Endothelial cell of umbilical vein (primary cell): ENCODE measurements around the gene KRT10. TPM values are rescaled to one million over a fixed set of nuclear protein-coding genes. Genes with fewer than 3 reads are reported as not detected.

Experiments used
- BruUV-seq: library from RNA; stranded (reverse); fragments of 400-500 nt; replicated peaks from 2 replicates; lab custom pipeline; 2021; lab: Mats Ljungman, UMichigan
- CTCF ChIA-PET: fragments of 300-600, 350-600 bp; sonication (Branson Sonifier 250); formaldehyde crosslinking; loops from one replicate; lab custom pipeline; 2021; ENCODE audit warnings: antibody characterized with exemption, inconsistent platforms; lab: Charles Lee
- POLR2A ChIA-PET: fragments of 300-600, 350-600 bp; sonication (Branson Sonifier 250); formaldehyde crosslinking; loops from one replicate; lab custom pipeline; 2021; ENCODE audit warnings: antibody characterized with exemption, inconsistent platforms; lab: Charles Lee
- DNase-seq: peaks from one replicate; pipeline ENCODE4 v3.0.0-alpha.2; 2011; ENCODE audit warnings: low read depth, low spot score
- FAIRE-seq: peaks from 2 replicates; lab custom pipeline; 2011; peaks lifted over from hg19 to GRCh38; lab: Jason Lieb, UNC
- H2AFZ ChIP-seq: 2 replicates; pipeline ENCODE4 v1.6.0; 2012; ENCODE audit warnings: low read depth, low read length, control low read depth, inconsistent platforms
- H3K27ac ChIP-seq: 2 replicates; pipeline ENCODE4 v1.5.1; 2011; ENCODE audit warnings: low read depth, mild to moderate bottlenecking, control low read depth, low read length, moderate library complexity; ENCODE audit not compliant: insufficient read depth
- H3K27me3 ChIP-seq, 2 experiments: 2 replicates each; pipeline versions ENCODE4 v1.6.0 to v1.6.1; 2011; ENCODE audit warnings: low read length in 2 of 2, mixed read lengths in 1 of 2; ENCODE audit not compliant: control insufficient read depth in 2 of 2, insufficient read depth in 2 of 2
- H3K36me3 ChIP-seq, 2 experiments: 2 replicates in 1 of 2; 3 replicates in 1 of 2; pipeline ENCODE4 v1.5.1; 2011; ENCODE audit warnings: low read length in 2 of 2, mild to moderate bottlenecking in 1 of 2, moderate library complexity in 1 of 2; ENCODE audit not compliant: control insufficient read depth in 2 of 2, insufficient read depth in 2 of 2; ENCODE audit errors: extremely low read depth in 1 of 2
- H3K4me1 ChIP-seq: 3 replicates; pipeline ENCODE4 v1.5.1; 2011; ENCODE audit warnings: mild to moderate bottlenecking, low read length; ENCODE audit not compliant: control insufficient read depth, insufficient read depth; ENCODE audit errors: extremely low read depth
- H3K4me2 ChIP-seq: 2 replicates; pipeline ENCODE4 v1.6.1; 2011; ENCODE audit warnings: low read length, control low read depth, mixed read lengths; ENCODE audit not compliant: insufficient read depth
- H3K4me3 ChIP-seq, 3 experiments: fragments of 200-600 bp in 1 of 3; sonication (generic), shearing (Covaris generic) in 1 of 3; replicated peaks in 1 of 3; 2 replicates each; pipeline ENCODE4 v1.5.1; 2011 to 2016; ENCODE audit warnings: control low read depth in 3 of 3, low read length in 3 of 3, mild to moderate bottlenecking in 2 of 3, inconsistent platforms in 1 of 3, low read depth in 1 of 3, moderate library complexity in 1 of 3; ENCODE audit not compliant: insufficient read depth in 1 of 3
- H3K79me2 ChIP-seq: 2 replicates; pipeline ENCODE4 v1.6.0; 2012; ENCODE audit warnings: low read length, inconsistent platforms; ENCODE audit not compliant: control insufficient read depth, insufficient read depth
- H3K9ac ChIP-seq: replicated peaks from 2 replicates; pipeline ENCODE3; 2011; ENCODE audit warnings: low read length, control low read depth; ENCODE audit not compliant: insufficient read depth; ENCODE audit errors: extremely low read depth
- H3K9me1 ChIP-seq: replicated peaks from 3 replicates; pipeline ENCODE4 v1.6.0; 2011; ENCODE audit warnings: mild to moderate bottlenecking, low read length; ENCODE audit not compliant: control insufficient read depth, insufficient read depth; ENCODE audit errors: extremely low read depth
- H3K9me3 ChIP-seq: replicated peaks from 2 replicates; pipeline ENCODE4 v1.5.1; 2012; ENCODE audit warnings: low read length, inconsistent platforms; ENCODE audit not compliant: control insufficient read depth, insufficient read depth
- H4K20me1 ChIP-seq: replicated peaks from 2 replicates; pipeline ENCODE3; 2011; ENCODE audit warnings: mild to moderate bottlenecking, low read length; ENCODE audit not compliant: control insufficient read depth, insufficient read depth; ENCODE audit errors: extremely low read depth
- CTCF ChIP-seq, 2 donors: IDR thresholded peaks; 1 replicate in 1 of 2; 2 replicates in 1 of 2; pipeline ENCODE4 v1.5.1; 2011; ENCODE audit warnings: low read length in 2 of 2, mild to moderate bottlenecking in 2 of 2, moderate library complexity in 2 of 2, control low read depth in 1 of 2, inconsistent platforms in 1 of 2, low read depth in 1 of 2; ENCODE audit not compliant: insufficient read depth in 1 of 2; ENCODE audit errors: extremely low read depth in 1 of 2
- EZH2 ChIP-seq: IDR thresholded peaks from 2 replicates; pipeline ENCODE4 v1.6.1; 2012; ENCODE audit warnings: borderline replicate concordance, low read depth, mild to moderate bottlenecking, moderate library complexity, low read length, inconsistent platforms; ENCODE audit not compliant: severe bottlenecking
- FOS ChIP-seq: IDR thresholded peaks from 2 replicates; pipeline ENCODE4 v1.6.1; 2011; ENCODE audit warnings: mild to moderate bottlenecking, low read length, moderate library complexity, borderline replicate concordance; ENCODE audit not compliant: insufficient read depth
- GATA2 ChIP-seq: IDR thresholded peaks from 2 replicates; pipeline ENCODE4 v1.7.0; 2011; ENCODE audit warnings: low read depth, mild to moderate bottlenecking, moderate library complexity, mixed read lengths, low read length; ENCODE audit not compliant: insufficient read length, insufficient read depth
- JUN ChIP-seq: IDR thresholded peaks from 2 replicates; pipeline ENCODE4 v1.6.1; 2011; ENCODE audit warnings: borderline replicate concordance, low read depth; ENCODE audit not compliant: insufficient read length, insufficient read depth
- MYC ChIP-seq: IDR thresholded peaks from one replicate; pipeline ENCODE4 v1.6.1; 2011; ENCODE audit warnings: mild to moderate bottlenecking, low read depth, low read length
- POLR2A ChIP-seq: IDR thresholded peaks from 2 replicates; pipeline ENCODE4 v1.6.1; 2012; ENCODE audit warnings: low read depth, mild to moderate bottlenecking, control low read depth, low read length
- POLR2AphosphoS5 ChIP-seq: IDR thresholded peaks from 2 replicates; pipeline ENCODE4 v1.6.1; 2012; ENCODE audit warnings: low read depth, mild to moderate bottlenecking, control low read depth, low read length, moderate library complexity; ENCODE audit not compliant: insufficient read depth
- dilution Hi-C: fragments of 300-500 bp; cut with MboI; formaldehyde crosslinking; loops from one replicate; pipeline ENCODE4 v1.15.0; 2019; ENCODE audit warnings: low sequenced_read_pairs; ENCODE audit not compliant: extremely low pct_ligation_motif_present
- intact Hi-C: fragments of 100-400 bp; cut with micrococcal nuclease; formaldehyde crosslinking; loops from one replicate; pipeline ENCODE4 v1.10.0; 2022
- polyA plus RNA-seq, 4 experiments: library from polyadenylated mRNA; depleted of rRNA in 3 of 4; stranded (reverse) in 3 of 4; unstranded in 1 of 4; fragments of >200 nt; gene quantifications; 2 replicates each; pipeline versions ENCODE4 v1.2.1 to v1.2.3, GENCODE V29; 2011 to 2012; ENCODE audit warnings: missing spikeins in 1 of 4
- total RNA-seq: library from RNA; stranded (reverse); gene quantifications from 2 replicates; pipeline ENCODE4 v1.2.3, GENCODE V29; 2021
- TF ChIP-seq, protein P1 (sequence below): IDR thresholded peaks from 2 replicates; pipeline ENCODE4 v1.6.1; 2011; ENCODE audit not compliant: insufficient read depth, insufficient read length

Gene KRT10
- total and polyA plus RNA-seq, 2 donors (not counting 3 experiments of a cell fraction or from before 2014, with no cell fraction given) = 5.1 to 55.6 TPM

GRCh38 chr17:40791787-40792436 lies 30.5 kb downstream of the KRT10 start:
- no peak overlapping the region for H3K27ac ChIP-seq
- H3K36me3 ChIP-seq = no peaks in the 10 kb centered on the region
- no peak overlapping the region for H3K9ac ChIP-seq
- no peaks in the 10 kb centered on the region for H3K9me3 ChIP-seq
- no peak for FAIRE-seq
- H3K9me1 ChIP-seq = no peaks in the 10 kb centered on the region
- H3K4me1 ChIP-seq = no peaks in the 10 kb centered on the region
- ChIA-PET CTCF (interaction anchor here (0.8 to 3.2 kb wide), 11 partner anchors 10 to 177 kb away, joined by 3 to 24 read pairs (median 5); no protein-coding TSS in a partner anchor), POLR2A (no interaction called here)
- H2AFZ ChIP-seq = no peak overlapping the region
- peak; percentile 59 for DNase-seq
- dilution Hi-C loops (no loop called here), intact Hi-C loops (loop anchor here (1.0 kb wide), 3 partner anchors 144 to 177 kb away; no protein-coding TSS in a partner anchor)
- BruUV-seq = no TSS peak
- no peaks in the 10 kb centered on the region for H4K20me1 ChIP-seq
- H3K27me3 ChIP-seq = peaks cover 12 to 15% of the 10 kb centered on the region in 2 experiments
- H3K4me2 ChIP-seq = no peak overlapping the region
- H3K79me2 ChIP-seq = no peaks in the 10 kb centered on the region
- peak; percentile 33 to 49 for TF ChIP-seq CTCF (IDR thresholded peaks at IDR 0.05; ENCODE audit: extremely low read depth in 1 of 2, insufficient read depth in 1 of 2, low read depth in 1 of 2, low read length in 2 of 2)
- TF ChIP-seq FOS = no peak
- H3K4me3 ChIP-seq = no peak overlapping the region

DNA sequence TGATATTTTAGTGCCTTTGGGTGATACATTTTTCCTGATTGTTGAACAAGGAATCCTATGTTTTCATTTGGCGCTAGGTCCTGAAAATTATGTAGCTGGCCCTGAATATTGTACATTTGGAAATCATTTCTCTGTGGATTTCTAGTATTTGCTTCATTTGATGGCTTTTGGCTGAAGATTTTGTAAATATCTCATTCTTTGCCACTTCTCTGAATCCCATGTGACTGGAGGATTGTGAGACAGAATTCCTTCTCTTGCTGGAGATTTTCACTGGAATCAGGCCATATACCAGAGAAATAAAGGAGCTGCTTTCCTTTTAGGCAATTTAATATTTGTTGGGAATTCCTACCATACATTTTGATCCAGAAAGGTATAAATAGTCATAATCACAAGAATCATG lies 31.3 kb downstream of the KRT10 start:
- no TSS peak for BruUV-seq
- intact Hi-C loops = loop anchor here (1.0 kb wide), 2 partner anchors 143 to 176 kb away; no protein-coding TSS in a partner anchor
- Histone ChIP-seq H3K4me3 (no peak overlapping the region), H3K27ac (no peak overlapping the region), H3K9me1 (no peaks in the 10 kb centered on the region), H3K4me1 (no peaks in the 10 kb centered on the region), H3K9me3 (no peaks in the 10 kb centered on the region), H3K36me3 (no peaks in the 10 kb centered on the region), H3K4me2 (no peak overlapping the region), H3K9ac (no peak overlapping the region), H3K27me3 (peaks cover 10 to 15% of the 10 kb centered on the region in 2 experiments), H3K79me2 (no peaks in the 10 kb centered on the region), H4K20me1 (no peaks in the 10 kb centered on the region), H2AFZ (no peak overlapping the region)
- DNase-seq (no peak), FAIRE-seq (peak; percentile 15)
- CTCF ChIA-PET = interaction anchor here (0.8 to 2.4 kb wide), 7 partner anchors 10 to 872 kb away, joined by 3 to 24 read pairs (median 5); no protein-coding TSS in a partner anchor
- POLR2A ChIA-PET = no interaction called here
- dilution Hi-C loops = no loop called here
- no peak for TF ChIP-seq EZH2
- no peak for TF ChIP-seq CTCF (IDR thresholded peaks at IDR 0.05; ENCODE audit: extremely low read depth in 1 of 2, insufficient read depth in 1 of 2, low read depth in 1 of 2, low read length in 2 of 2)
- no peak for TF ChIP-seq POLR2A
- TF ChIP-seq GATA2 = no peak
- TF ChIP-seq JUN = no peak
- TF ChIP-seq FOS = no peak
- no peak for TF ChIP-seq POLR2AphosphoS5
- TF ChIP-seq, protein P1, sequence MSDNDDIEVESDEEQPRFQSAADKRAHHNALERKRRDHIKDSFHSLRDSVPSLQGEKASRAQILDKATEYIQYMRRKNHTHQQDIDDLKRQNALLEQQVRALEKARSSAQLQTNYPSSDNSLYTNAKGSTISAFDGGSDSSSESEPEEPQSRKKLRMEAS = no peak
- no peak for TF ChIP-seq MYC
